Keratinocyte (primary cell): ENCODE data around the gene CMIP.

Experiments used
- EZH2 ChIP-seq: IDR thresholded peaks from one replicate; pipeline ENCODE4 v1.6.1; 2012; ENCODE audit warnings: inconsistent platforms, mild to moderate bottlenecking, low read length, moderate library complexity
- TF ChIP-seq, protein P1 (sequence below), 3 experiments: IDR thresholded peaks in 1 of 3; conservative IDR thresholded peaks in 1 of 3; optimal IDR thresholded peaks in 1 of 3; 2 replicates in 2 of 3; 3 replicates in 1 of 3; pipeline versions ENCODE3 to v1.5.1; 2011; ENCODE audit warnings: low read length in 3 of 3, mild to moderate bottlenecking in 3 of 3, moderate library complexity in 2 of 3, control low read depth in 1 of 3, inconsistent platforms in 1 of 3; ENCODE audit not compliant: insufficient read depth in 2 of 3; ENCODE audit errors: extremely low read depth in 1 of 3

GRCh38 chr16:81496742-81497141 is 52.1 kb downstream of the CMIP start:
- TF ChIP-seq, protein P1, sequence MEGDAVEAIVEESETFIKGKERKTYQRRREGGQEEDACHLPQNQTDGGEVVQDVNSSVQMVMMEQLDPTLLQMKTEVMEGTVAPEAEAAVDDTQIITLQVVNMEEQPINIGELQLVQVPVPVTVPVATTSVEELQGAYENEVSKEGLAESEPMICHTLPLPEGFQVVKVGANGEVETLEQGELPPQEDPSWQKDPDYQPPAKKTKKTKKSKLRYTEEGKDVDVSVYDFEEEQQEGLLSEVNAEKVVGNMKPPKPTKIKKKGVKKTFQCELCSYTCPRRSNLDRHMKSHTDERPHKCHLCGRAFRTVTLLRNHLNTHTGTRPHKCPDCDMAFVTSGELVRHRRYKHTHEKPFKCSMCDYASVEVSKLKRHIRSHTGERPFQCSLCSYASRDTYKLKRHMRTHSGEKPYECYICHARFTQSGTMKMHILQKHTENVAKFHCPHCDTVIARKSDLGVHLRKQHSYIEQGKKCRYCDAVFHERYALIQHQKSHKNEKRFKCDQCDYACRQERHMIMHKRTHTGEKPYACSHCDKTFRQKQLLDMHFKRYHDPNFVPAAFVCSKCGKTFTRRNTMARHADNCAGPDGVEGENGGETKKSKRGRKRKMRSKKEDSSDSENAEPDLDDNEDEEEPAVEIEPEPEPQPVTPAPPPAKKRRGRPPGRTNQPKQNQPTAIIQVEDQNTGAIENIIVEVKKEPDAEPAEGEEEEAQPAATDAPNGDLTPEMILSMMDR (optimal IDR thresholded peaks at IDR 0.05 in 1 of 3, IDR thresholded peaks at IDR 0.05 in 1 of 3, conservative IDR thresholded peaks at IDR 0.05 in 1 of 3; ENCODE audit: extremely low read depth in 1 of 3, insufficient read depth in 2 of 3, low read length in 3 of 3) = no peak
- TF ChIP-seq EZH2 = no peak
